HG03432 (cell line): Measurements from ENCODE around the gene RBMS3.
"Not testable (repeated sequence)": the region's sequence is repeated elsewhere in the genome, so short reads cannot be mapped to it uniquely, and the experiment has no call there.

Experiments
- ATAC-seq: cut with Tn5 transposase; IDR thresholded peaks from one replicate; pipeline ENCODE4 v1.9.1; 2021; ENCODE audit warnings: mild to moderate bottlenecking, moderate library complexity; ENCODE audit not compliant: unreplicated experiment

RBMS3 gene

GRCh38 chr3:29515451-29515850 is 234.6 kb downstream of the RBMS3 start:
- peak; percentile 81 for ATAC-seq

- ATAC-seq, result no peak
Measured at GRCh38 chr3:29516164-29516563, 235.3 kb downstream of the RBMS3 start.

- no peak for ATAC-seq
Measured at GRCh38 chr3:29520764-29521163, 239.9 kb downstream of the RBMS3 start.

- no peak for ATAC-seq
Measured at GRCh38 chr3:29521293-29521692, 240.4 kb downstream of the RBMS3 start.

DNA sequence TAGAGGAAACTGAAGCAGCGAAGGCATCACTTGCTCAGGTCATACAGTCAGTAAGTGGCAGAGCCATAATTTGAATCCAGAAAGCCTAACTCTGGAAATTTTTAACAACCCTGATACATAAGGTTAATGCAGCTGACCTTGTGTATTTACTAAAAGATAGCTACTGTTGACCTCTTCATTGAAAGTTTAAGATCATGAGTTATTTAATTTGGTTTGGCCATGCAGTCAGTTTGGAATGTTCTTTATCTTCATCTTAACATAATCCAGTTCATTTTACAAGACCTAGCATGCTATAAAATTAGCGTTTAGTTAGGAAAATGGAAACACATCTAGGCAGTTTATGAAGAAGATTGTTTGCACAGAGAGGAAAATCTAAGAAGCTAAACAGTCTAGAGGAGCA is 240.9 kb downstream of the RBMS3 start:
- no peak for ATAC-seq

DNA sequence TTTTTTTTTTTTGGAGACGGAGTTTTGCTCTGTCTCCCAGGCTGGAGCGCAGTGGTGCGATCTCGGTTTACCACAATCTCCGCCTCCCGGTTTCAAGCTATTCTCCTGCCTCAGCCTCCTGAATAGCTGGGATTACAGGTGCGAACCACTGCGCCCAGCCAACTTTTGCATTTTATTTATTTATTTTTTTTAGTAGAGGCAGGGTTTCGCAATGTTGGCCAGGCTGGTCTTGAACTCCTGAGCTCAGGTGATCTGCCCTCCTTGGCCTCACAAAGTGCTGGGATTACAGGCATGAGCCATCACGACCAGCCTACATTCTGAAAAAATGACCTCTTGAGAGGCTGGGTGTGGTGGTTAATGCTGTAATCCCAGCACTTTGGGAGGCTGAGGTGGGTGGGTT is 243.6 kb downstream of the RBMS3 start:
- not testable (repeated sequence) for ATAC-seq

- ATAC-seq, result peak; percentile 48
Measured at GRCh38 chr3:29525254-29525881, 244.5 kb downstream of the RBMS3 start.

- no peak for ATAC-seq
Measured at GRCh38 chr3:29527246-29527645, 246.4 kb downstream of the RBMS3 start.

GRCh38 chr3:29531644-29532043 is 250.8 kb downstream of the RBMS3 start:
- ATAC-seq, result no peak

DNA sequence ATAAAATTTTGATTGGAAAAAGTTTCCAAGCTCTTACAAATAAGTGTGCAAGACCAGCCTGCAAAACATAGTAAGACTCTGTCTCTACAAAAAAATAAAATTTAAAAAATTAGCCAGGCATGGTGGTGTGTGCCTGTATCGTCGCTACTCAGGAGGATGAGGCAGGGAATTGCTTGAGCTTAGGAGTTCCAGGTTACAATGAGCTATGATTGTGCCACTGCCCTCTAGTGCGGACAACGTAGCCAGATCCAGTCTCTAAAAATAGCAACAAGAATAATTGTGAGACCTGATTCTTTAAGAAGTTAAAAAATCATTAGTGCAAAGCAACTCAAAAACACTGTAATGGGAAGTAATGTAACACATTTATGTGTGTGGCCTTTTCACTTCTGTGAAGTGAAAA is 251.6 kb downstream of the RBMS3 start:
- no peak for ATAC-seq

DNA sequence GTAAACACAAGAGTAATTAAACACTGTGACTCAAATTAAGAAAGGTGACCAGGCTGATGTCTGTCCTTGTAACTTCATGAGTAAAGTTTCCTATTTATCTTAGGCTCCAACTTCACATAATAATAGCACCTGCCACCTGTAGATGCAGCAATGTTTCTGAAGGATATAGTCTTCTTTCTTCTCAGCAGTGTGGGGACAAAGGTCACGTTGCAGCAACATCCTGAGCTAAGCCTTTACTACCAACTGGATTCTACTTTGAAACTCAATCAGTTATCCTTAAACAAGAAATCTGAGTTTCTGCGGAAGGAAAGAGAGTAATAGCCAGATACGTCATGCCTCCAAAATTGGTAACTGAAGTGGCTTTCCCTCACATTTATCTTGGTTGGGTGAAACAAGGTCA is 253.1 kb downstream of the RBMS3 start:
- ATAC-seq, result no peak

DNA sequence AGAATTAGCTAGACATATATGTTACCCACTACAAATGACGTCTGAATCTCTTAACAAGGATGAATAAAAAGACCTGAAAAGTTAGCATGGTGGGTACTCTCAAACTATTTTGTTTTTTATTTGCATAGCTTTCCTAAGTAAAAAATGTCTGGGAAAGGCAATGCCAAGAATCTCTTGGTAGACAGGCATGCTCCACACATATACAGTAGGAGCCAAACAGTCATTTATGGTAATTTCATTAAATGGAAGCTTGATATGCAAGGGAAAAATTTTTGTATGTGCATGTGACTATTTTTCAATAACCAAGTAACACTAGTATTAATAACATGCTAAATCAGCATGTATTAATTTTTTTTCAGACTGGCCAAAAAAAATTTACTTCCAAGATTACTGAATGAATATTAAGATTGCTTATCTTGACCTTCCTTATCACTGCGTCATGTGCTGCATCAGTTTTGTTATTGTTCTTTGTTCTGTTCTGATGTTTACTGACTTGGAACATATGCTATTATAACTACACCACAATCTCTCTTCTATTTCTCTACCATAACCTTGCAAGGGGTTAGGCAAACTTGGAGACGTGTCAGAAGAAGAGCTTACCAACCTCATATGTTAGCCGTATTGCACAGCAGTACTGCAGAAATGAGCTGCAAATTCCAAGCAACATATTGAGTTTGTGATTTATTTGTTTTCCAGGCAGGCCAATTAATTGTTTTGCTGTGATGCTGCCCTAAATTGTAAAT is 255.3 kb downstream of the RBMS3 start:
- no peak for ATAC-seq

DNA sequence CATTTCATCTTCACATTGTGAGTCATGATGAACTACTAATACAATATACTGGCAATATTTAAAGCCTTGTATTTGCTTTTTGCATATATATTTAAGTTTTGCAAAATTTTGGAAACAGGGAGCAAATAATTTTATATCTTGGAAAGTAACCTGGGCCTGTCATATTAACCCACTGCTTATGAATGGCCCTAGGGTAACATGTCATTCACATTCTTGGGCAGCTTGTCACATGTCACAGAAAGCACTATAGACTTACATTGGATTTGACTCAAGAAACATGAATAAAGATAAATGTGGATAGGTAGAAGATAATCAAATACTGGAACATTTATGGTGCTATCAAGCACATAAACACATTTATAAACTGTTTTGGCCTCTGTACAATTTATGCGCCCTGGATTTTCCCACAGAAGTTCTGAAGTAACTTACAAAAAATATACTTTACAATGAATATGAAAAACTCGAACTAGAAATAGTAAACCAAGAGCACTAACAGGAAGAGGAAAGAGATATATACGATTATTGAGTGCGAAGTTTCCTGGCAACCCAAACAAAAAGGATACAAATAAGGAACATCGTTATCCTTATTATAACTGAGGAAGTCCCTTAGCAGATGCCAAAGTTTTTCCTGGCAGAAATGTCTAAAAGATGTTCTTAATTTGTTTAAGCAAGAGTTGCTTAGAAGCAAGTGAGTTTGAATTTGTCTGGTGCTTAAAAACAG is 257.2 kb downstream of the RBMS3 start:
- ATAC-seq, result no peak

DNA sequence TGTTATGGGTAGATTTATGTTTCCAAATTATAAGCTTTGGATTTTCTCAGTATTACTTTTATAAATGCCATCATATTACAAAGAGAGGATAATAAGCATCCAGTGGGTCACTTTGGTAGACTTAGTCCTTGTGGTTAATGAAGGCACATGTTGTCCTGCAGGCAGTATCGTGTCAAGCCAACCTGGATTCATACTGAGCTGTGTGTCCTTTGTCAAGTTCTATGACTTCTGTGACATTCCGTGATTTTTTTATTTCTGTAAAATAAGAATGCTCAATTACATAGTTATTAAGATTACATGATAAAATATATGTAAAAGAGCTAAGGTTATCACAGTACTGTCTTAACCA is 257.7 kb downstream of the RBMS3 start:
- no peak for ATAC-seq

DNA sequence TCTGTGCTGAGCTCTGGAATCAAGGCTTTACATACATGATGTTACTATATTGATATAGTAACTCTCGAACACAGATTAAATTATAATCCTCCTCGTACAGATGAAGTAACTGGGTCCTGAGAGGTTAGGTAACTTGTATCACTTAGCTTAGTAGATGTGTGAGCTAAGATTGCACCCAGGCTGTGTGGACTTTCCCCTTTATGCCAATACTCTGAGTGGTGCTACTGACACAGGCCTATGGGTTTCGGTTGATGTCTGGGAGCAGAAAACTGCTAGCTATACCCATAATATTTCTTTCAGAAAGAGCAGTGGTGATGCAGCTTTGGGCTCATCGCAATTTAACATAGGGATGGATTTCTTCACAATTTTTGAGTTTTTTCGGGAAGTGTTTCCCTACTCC is 259.7 kb downstream of the RBMS3 start:
- no peak for ATAC-seq

- ATAC-seq, result no peak
Measured at GRCh38 chr3:29544701-29545363, 264.0 kb downstream of the RBMS3 start.

DNA sequence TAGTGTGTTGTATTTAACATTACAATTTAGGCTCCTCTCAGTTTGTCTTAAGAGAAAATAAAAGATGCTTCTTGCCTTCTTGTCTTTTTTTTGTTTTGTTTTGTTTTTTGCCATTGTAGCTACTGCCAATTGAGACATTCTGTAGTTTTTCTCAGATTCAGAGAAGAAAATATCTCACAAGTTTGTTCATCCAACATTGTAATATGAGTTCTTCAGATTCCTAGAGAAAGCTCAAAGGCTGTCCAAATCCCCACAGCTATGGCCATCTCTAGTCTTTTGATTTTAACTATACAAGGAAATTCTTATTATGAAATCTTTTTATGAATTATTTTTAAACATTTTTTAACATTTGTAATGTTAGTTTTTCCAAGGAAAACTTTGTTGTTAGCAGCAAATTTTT is 264.7 kb downstream of the RBMS3 start:
- no peak for ATAC-seq

GRCh38 chr3:29552051-29552450 is 271.2 kb downstream of the RBMS3 start:
- no peak for ATAC-seq

GRCh38 chr3:29554566-29554965 is 273.7 kb downstream of the RBMS3 start:
- no peak for ATAC-seq

DNA sequence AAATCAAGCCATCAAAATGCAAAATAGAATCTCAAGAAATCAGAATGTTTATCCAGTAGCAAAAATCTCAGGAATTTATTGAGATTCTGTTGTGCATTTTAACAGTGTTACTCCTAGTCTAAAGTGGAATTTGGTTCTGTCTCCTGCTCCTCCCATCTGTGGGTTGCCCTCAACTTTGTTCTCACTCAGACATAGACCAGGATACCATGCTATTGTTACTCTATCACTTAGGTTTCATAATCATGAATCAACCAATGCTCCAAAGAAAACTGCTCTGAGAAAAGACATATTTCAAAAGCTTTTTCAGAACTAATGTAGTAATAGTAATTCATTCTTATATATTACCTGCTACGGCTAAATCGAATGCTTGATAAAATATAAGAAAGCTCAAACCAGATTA is 274.7 kb downstream of the RBMS3 start:
- no peak for ATAC-seq

GRCh38 chr3:29557186-29557585 is 276.3 kb downstream of the RBMS3 start:
- ATAC-seq, result no peak

- no peak for ATAC-seq
Measured at GRCh38 chr3:29557825-29558224, 277.0 kb downstream of the RBMS3 start.
